ENCODE data around the gene DYRK2.
"Not testable (repeated sequence)": the region's sequence is repeated elsewhere in the genome, so short reads cannot be mapped to it uniquely, and the experiment has no call there.

DYRK2 gene

DNA sequence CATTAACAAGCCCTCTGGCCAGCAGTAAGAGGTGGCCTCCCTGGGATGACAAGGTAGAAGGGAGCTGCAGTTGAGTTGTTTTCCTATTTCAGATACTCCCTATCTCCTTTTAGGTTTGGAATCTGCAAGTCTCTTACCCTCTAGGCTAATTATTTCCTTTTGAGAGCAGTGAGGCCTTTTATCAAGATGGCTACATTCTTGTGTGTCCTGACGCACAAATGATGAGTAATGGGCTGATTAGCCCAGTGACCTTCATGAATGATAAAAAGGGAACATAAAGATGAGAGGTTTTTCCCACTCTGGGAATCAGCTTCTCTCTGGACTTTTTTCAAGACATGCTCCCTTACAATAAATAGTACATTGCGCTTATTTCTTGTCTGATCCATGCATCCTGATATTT, 22.9 kb downstream of the DYRK2 start:
- DNase-seq (ENCODE audit: low read depth): no peak

DNA sequence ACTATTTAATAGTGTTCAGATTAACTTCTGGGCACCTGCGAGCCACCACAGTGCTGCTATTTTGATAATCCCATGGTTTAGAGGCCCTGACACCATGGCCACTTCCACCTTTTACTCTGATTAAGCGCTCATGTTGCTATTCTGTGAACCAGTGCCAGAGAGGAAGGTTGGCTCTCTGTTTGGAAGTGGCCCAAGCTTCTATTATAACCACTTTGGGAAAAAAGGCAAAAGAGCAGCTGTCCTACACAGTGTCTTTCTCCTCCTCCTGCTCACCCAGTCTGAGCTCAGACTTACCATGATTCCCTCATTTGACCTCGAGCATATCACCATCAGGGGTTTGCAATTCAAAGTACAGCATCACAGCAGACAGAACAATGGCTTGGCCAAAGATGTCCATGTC, 23.3 kb downstream of the DYRK2 start:
- no peak for DNase-seq (ENCODE audit: low read depth)

DNA sequence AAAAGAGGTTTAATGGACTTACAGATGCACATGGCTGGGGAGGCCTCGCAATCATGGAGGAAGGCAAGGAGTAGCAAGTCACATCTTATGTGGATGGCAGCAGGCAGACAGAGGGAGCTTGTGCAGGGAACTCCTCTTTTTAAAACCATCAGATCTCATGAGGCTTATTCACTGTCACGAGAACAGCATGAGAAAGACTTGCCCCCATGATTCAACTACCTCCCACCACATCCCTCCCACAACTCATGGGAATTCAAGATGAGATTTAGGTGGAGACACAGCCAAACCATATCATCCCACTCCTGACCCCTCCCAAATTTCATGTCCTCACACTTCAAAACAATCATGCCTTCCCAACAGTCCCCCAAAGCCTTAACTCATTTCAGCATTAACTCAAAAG, 24.0 kb downstream of the DYRK2 start:
- DNase-seq (ENCODE audit: low read depth): not testable (repeated sequence)

DNA sequence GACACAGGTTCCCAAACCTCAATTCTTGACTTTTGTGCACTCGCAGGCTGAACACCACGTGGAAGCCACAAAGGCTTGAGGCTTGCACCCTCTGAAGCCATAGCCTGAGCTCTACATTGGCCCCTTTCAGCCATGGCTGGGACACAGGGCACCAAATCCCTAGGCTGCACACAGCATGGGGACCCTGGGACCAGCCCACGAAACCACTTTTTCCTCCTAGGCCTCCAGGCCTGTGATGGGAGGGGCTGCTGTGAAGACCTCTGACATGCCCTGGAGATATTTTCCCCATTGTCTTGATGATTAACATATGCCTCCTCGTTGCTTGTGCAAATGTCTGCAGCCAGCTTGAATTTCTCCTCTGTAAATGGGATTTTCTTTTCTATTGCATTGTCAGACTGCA, 25.0 kb downstream of the DYRK2 start:
- not testable (repeated sequence) for DNase-seq (ENCODE audit: low read depth)

DNA sequence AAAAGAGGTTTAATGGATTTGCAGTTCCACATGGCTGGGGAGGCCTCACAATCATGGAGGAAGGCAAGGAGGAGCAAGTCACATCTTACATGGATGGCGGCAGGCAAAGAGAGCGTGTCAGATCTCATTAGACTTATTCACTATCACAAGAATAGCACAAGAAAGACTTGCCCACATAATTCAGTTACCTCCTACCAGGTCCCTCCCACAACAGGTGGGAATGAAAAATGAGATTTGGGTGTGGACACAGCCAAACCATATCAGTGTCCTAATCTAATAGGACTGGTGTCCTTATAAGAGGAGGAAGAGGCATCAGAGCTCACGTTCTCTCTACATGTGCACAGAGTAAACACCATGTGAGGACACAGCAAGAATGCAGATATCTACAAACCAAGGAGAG, 25.9 kb downstream of the DYRK2 start:
- DNase-seq (ENCODE audit: low read depth): no peak

DNA sequence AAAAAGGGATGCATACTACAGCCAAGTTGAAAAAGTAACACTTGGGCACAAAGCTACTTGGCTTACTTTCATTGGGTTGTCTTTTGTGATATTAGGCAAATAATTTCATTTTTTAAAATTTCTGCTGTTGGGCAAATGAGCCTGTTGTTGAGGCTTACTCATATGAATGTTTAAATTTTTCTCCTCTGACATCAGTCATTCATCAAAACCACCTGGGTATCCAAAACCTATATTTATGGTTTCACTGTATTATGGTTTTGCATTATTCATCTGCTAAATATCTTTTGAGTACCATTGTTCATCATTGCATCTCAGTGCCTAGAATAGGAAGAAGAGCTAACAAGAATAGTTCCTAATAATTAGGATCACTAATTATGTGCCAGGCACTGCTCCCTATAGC, 28.1 kb downstream of the DYRK2 start:
- peak; percentile 54 for DNase-seq (ENCODE audit: low read depth)

DNA sequence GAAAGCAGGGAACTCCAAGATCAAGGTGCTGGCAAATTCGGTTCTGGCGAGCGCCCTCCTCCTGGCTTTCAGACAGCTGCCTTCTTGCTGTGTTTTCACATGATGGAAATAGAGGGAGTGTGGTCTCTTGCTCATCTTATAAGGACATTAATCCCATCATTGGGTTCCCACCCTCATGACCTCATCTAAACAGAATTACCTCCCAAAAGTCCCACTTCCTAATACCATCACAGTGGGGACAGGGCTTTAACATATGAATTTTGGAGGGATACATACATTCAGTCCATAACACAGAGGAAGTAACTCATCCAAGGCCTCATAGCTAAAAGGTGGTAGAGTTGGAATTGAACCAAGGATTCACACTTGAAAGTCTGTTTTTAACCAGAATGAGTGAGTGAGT, 28.6 kb downstream of the DYRK2 start:
- DNase-seq (ENCODE audit: low read depth): no peak

DNA sequence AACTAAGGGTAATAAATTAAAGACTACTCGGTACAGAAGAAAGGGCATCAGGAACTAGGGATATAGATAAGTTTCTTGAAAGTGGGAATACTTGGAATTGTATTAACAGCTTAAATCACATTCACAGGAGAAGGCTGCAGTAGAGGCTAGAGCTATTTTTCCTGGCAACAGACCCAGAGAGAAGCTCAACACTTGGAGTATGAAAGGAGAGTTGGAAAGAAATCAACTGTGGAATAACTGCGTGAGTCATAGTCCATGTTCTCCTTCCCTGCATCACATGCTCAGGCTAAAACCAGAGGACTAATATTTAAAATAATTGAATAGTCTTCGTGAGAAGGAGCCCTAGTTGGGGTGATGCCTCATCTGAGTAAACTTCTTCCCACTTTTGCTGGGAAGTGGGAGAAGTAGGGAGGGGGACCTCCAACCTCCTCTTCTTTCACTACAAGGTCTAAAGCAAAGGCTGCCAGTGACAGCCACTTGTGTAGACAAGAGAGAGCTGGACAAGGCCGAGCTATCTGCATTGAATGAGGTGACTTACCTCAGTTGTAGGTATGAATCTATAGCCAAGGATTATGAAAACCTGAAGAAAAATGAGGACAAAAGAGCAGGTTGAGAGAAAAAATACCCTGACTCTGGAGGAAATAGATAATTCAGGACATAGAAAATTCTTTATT, 32.7 kb downstream of the DYRK2 start:
- DNase-seq (ENCODE audit: low read depth): peak; percentile 70

DNA sequence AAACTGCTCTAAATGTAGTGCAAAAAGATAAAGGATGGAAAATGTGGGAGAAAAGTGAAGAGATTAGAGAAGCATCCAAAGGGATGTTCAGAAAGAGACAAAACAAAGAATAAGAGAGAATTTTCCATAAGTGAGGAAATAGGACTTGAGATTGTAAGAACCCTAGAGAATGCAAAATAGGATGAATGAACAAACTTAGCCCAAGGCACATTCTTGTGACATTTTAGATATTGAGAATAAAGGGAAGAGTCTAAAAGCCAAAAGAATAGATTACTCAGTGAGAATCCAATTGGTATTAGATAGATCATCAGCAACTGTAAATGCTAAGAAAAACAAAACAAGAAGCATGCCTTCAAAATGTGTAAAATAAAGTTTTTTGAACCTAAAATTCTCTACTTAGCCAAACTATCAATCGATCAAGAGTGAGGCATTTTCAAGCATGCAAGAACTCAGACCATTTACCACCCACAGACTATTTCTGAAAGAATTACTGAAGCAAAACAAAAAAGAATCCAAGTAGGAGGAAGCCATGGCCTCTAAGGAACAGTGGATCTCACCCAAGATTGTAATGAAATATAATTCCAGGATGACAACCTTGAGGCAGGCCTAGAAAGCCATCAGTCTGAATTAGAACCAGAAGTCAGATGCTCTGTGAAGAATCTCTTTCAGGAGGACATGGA, 33.5 kb downstream of the DYRK2 start:
- no peak for DNase-seq (ENCODE audit: low read depth)

DNA sequence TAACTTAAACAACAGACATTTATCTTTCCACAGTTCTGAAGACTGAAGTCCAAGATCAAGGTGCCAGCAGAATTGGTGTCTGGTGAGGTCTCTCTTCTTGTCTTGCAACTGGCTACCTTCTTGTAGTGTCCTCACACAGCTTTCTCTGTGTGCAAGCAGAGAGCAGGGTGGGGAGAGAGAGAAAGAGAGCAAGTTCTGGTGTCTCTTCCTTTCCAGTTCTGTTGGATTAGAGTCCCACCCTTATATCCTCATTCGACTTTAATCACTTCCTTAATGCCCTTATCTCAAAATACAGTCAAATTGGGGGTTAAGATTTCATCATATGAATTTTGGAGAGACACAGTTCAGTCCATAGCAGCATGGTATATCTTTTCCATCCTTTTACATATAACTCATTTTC, 40.8 kb downstream of the DYRK2 start:
- DNase-seq (ENCODE audit: low read depth): no peak

DNA sequence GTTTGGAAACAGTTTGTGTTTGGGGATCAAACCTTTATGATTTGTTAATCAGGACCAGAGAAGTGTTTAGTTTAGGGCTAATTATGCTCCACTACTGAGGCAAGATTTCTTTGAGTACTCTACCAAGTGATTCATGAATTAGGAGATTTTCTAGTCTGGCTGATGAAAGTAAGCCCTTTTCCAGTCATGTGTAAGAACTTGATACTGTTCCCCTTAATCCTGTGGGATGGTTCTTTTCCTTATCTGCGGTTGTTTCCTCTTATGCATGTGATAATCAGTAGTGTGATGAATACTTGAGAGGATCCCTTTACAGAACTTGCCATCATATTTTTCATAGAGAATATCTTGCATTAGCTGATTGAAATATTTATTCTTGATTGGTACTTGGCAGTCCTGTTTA, 42.1 kb downstream of the DYRK2 start:
- DNase-seq (ENCODE audit: low read depth): no peak

DNA sequence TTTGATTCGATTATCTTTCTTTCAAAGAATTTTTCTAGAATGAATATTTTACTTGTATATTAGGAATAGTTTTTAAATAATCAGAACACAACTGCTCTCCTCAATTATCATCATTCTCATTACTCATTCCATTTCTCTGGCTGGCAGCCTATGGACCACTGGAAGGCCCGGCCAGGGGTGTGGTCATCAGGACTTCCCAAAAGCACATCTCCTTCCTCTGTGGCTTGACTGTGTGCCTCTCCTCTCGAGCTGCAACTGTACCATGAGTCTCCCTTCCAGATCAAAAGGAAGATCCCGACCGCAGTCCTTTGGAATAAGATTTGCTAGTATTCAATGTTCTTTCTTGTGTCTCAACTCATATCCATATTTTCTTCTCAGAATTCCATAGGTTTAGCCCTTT, 42.7 kb downstream of the DYRK2 start:
- no peak for DNase-seq (ENCODE audit: low read depth)

DNA sequence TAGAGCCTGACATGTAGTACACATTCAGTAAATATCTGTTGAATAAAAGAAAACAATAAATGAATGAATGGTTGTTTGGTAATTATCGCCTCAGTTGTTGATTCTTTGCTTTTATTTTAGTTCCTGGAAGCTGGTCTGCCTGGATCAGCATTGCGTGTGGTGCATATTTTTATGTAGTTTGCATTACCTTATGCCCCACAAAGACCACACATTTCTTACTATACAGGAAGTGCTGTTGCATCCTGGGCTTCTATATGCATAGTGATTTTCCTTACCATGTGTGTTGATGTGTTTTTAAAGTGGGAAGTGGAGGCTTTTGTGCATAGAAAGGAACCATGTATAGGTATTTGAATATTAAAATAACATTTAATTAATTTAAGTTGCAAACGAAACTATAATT, 43.6 kb downstream of the DYRK2 start:
- DNase-seq (ENCODE audit: low read depth): no peak

DNA sequence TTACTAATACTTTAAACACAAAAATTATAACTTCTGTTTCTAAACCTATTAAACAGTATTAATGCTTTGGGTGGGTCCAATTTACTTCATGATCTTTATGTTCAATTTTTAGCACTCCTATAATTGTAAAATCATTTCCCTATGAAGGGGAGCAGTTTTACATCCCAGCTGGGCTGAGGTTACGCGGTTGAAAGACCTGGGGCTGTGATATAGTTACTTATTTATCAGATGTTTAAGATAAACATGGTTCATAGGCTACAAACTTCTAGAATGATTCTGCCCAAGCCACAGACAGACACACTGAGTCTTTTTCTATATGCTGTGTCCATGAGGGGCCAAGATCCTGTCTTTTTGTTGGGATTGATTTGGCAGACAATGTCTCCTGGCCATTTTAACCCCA, 44.4 kb downstream of the DYRK2 start:
- DNase-seq (ENCODE audit: low read depth): no peak

DNA sequence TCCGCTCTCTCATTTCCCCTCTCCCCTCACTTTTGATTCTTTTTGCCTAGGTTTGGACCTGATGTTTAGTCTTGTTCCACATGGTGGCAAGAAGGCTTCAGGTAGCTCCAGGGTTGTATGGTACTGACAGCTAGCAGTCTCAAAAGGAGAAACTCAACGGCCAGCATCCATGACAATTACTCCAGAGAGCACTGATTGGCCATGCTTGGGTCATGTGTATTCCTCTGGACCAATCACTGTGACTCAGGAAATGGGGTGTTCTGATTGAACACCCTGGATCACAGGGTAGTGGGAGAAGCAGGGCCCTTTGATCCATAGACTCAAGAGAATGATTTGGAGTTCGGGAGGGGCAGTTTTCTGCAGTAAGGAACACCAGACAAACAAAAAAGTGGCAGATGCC, 45.3 kb downstream of the DYRK2 start:
- no peak for DNase-seq (ENCODE audit: low read depth)

DNA sequence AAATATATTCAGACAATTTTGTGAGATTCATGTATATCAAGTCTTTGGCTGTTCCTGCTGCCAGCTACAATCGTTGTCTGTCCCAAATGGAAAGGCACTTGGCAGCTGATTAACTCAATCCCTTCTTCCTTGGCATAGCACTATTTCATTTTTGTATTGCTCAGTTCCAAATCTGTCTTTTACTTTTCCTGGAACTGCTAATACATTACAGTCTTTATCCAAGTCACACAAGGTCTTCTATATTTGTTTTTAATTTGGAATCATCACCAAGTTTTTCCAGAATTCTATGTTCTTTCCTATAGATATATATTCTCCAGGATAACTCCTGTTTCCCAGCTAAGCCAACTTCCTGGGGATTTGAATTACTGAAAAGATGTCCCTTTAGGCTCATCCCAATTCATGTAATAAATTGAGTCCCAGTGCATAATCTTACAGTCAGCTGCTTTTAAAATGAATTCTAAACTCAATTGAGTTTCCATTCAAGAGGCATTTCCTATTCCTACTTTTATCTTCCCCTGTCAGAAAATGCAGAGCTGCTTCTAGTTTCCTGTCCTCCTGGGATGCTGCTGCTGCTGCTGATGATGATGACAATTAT, 45.9 kb downstream of the DYRK2 start:
- no peak for DNase-seq (ENCODE audit: low read depth)

DNA sequence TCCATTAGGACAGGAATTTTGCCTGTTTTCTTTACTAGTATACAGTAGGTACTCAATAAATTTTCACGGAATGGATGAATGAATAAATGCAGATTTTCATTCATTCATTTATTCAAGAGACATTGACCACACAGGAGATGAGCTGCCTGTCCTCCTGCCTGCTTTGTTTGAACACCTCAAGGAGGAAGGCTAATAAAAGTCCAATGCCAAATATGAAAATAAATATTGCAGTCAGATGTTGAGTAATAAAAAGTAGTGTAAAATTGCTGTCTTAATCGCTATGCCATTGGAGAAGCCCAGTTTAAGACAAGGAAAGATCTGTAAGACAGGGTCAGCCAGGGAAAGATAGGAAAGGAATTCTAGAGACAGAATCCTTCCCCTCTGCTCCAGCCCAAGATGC, 47.4 kb downstream of the DYRK2 start:
- DNase-seq (ENCODE audit: low read depth): no peak

DNA sequence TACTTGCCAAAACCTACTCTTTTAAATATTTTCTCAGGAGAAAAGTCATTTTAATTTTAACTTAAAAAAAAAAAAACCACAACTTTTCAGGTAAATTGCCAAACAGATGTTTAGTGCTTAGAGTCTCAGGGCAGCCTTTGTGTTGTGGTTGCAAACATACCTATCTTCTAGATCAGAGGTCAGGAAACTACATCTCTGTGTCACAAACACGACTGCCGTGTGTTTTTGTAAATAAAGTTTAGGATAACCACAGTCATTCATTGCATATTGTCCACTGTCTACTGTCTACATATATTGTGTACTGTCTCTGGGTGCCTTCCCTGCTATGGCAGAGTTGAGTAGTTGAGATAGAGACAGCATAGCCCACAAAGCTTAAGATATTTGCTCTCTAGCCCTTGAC, 48.9 kb downstream of the DYRK2 start:
- DNase-seq (ENCODE audit: low read depth): no peak

DNA sequence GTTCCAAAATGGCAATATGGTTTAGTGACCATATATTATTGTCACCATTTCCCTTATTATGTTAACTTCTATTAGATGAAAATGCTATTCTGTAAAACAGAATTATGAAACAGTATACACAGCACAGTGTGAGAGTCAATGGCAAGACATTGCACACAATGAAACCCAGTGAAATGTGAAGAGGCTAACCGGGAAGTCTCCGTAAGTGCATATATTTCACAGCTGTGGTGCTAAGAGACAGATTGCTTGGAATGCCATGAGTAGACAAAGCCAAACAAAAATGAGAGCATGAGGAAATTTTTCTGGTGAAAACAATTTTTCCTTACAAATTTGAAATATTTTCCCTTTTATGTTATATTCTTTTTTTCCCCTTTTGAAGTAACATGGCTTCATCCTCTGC, 49.4 kb downstream of the DYRK2 start:
- DNase-seq (ENCODE audit: low read depth): no peak

DNA sequence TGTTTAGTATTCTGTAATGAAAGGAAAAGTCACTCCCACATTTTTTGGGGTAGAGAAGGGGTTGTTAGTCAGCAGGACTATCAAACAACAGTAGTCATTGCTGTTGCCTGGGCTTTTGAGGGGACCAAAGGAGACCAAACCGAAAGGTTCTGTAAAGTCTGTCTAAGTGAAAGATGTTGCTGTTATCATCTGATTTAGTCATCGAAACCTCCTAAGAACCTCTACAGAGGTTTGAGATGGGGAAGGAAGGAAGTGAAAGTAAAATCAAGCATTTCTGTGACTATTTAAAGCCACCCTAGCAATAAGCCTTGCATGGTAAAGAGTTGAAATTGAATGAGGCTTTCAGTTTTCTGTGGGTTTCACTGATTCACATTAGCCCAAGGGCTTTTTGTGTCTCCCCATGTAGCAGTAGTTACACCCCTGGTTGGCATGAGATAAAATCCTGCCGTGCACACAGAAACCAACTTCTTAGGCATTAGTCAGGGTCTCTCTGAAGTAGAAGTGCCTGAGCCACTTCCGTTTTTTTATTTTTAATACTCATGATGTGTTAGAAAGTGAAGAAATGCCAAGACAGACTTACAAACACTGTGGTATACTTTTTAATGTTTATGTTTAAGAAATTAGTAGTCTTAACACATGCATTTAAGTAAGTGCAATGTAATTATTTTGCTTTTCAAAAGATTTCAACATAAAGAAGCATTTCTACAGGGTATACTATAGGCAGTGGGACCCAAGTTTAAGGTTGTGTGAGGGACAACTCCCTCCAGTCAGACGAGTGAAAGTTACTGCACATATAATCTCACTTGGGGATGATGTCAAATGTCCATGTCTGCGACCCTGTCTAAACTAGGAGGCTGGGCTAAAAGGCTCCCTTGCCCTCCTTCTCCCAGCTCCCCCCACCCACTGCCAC, 50.4 kb downstream of the DYRK2 start:
- no peak for DNase-seq (ENCODE audit: low read depth)

DNA sequence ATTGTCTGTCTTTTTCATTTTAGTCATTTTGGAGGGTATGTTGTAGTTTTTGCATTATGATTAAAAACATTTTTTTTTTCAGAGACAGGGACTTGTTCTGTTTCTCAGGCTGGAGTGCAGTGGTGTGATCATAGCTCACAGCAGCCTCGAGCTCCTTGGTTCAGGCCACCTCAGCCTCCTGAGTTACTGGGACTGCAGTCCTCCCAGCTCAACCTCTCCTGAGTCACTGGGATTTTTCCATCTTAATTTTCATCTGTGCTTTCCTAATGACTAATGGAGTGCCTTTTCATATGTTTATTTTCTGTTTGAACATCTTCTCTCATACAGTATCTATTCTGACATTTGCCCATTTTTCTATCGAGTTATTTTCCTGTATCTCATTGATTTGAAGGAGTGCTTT, 52.6 kb downstream of the DYRK2 start:
- DNase-seq (ENCODE audit: low read depth): no peak

DNA sequence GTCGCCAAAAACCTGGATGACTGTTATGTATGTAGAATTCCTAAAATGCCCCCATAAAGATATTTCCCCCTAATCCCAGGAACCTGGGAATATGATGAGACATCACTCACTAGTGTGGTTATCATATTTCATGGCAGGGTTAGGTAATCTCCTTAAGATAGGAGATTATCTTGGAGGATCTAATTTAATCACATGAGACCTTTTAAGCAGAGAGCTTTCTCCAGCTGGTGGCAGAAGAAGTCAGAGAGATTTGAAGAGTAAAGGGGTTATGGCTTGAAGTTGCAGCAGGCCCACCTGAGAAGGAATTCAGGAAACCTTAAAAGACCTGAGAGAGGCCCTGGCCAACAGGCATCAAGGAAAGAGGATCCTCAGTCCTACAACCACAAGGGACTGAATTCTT, 53.6 kb downstream of the DYRK2 start:
- DNase-seq (ENCODE audit: low read depth): no peak

DNA sequence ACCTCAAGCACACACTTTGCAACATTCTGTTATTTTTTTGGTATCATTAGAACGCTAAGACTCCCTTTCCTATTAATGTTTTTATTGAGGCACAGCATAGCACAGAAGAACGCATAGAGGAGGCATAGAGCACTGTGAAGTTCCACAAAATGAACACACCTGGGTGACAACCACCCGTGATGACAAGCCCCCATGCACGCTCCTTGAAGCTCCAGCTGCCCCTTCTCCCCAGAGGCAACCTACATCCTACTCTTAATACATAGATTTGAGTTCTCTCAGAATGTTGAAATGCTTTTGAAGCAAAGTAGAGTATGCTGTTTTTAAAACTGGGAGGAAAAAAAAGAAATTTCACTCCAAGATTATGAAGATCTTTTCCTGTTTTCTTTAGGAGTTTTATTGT, 55.5 kb downstream of the DYRK2 start:
- DNase-seq (ENCODE audit: low read depth): no peak
